Measurements from ENCODE around the gene C1orf198. TPM values are rescaled to one million over a fixed set of nuclear protein-coding genes. Genes with fewer than 3 reads are reported as not detected.

The C1orf198 gene
- total RNA-seq, 4 donors from 2014 or later, result 87.8 to 142 (median 124) TPM

- DNase-seq, result no peak
- 79 to 81% methylated on average over 7 of the region's 7 CpGs for whole genome bisulfite sequencing, 2 donors
- Histone ChIP-seq H3K27ac (no peak overlapping the region), H3K36me3 (peaks cover 4 to 6% of the 10 kb centered on the region in 2 donors), H3K4me1 (peaks cover 19 to 41% of the 10 kb centered on the region in 2 donors), H3K27me3 (no peaks in the 10 kb centered on the region), H3K4me3 (replicated peaks in 1 of 3) (no peak overlapping the region), H3K9me3 (no peaks in the 10 kb centered on the region)
- intact Hi-C loops (cut with DNase I), result no loop called here
- TF ChIP-seq CTCF (IDR thresholded peaks at IDR 0.05), result no peak
- TF ChIP-seq POLR2A (IDR thresholded peaks at IDR 0.05), result no peak
Measured at GRCh38 chr1:230858236-230858820, 10.0 kb downstream of the C1orf198 start.

- Histone ChIP-seq H3K9me3 (no peaks in the 10 kb centered on the region), H3K4me1 (peaks cover 15 to 36% of the 10 kb centered on the region in 2 donors), H3K4me3 (replicated peaks in 1 of 3) (no peak overlapping the region), H3K36me3 (peaks cover 9 to 11% of the 10 kb centered on the region in 2 donors), H3K27ac (no peak overlapping the region), H3K27me3 (no peaks in the 10 kb centered on the region)
- WGBS, 2 donors, result 71 to 96% methylated on average over 1 of the region's 1 CpG
- TF ChIP-seq POLR2A (IDR thresholded peaks at IDR 0.05) (no peak), CTCF (IDR thresholded peaks at IDR 0.05) (no peak)
- DNase-seq, result no peak
- intact Hi-C loops (cut with DNase I), result no loop called here
Measured at GRCh38 chr1:230857822-230858221, 10.5 kb downstream of the C1orf198 start.

- intact Hi-C loops (cut with DNase I), result no loop called here
- 84 to 90% methylated on average over 13 of the region's 13 CpGs for WGBS, 2 donors
Measured at GRCh38 chr1:230857077-230857476, 11.2 kb downstream of the C1orf198 start.

GRCh38 chr1:230855886-230856285, 12.4 kb downstream of the C1orf198 start:
- intact Hi-C loops (cut with DNase I), result no loop called here
- 79 to 99% methylated on average over 4 of the region's 4 CpGs for WGBS, 2 donors
- peaks cover 25 to 43% of the 10 kb centered on the region in 2 donors for H3K4me1 ChIP-seq
- H3K27ac ChIP-seq, result no peak overlapping the region
- DNase-seq, result no peak
- H3K4me3 ChIP-seq (replicated peaks in 1 of 3), result no peak overlapping the region
- H3K27me3 ChIP-seq, result no peaks in the 10 kb centered on the region
- no peaks in the 10 kb centered on the region for H3K9me3 ChIP-seq
- peaks cover 12% of the 10 kb centered on the region in 2 donors for H3K36me3 ChIP-seq
- no peak for TF ChIP-seq CTCF (IDR thresholded peaks at IDR 0.05)
- no peak for TF ChIP-seq POLR2A (IDR thresholded peaks at IDR 0.05)

More at GRCh38 chr1:230857077-230857476, 11.2 kb downstream of the C1orf198 start:
- no peak for DNase-seq
- H3K4me3 ChIP-seq (replicated peaks in 1 of 3), result no peak overlapping the region
- H3K9me3 ChIP-seq, result no peaks in the 10 kb centered on the region
- no peaks in the 10 kb centered on the region for H3K27me3 ChIP-seq
- peaks cover 12% of the 10 kb centered on the region in 2 donors for H3K36me3 ChIP-seq
- H3K4me1 ChIP-seq, result peaks cover 15 to 37% of the 10 kb centered on the region in 2 donors
- TF ChIP-seq POLR2A (IDR thresholded peaks at IDR 0.05), result no peak
- TF ChIP-seq CTCF (IDR thresholded peaks at IDR 0.05), result no peak
- no peak overlapping the region for H3K27ac ChIP-seq

- no peak for DNase-seq
- no peak overlapping the region for H3K4me3 ChIP-seq (replicated peaks in 1 of 3)
- intact Hi-C loops (cut with DNase I), result no loop called here
- H3K27me3 ChIP-seq, result no peaks in the 10 kb centered on the region
- peaks cover 38 to 57% of the 10 kb centered on the region in 2 donors for H3K4me1 ChIP-seq
- no peaks in the 10 kb centered on the region for H3K9me3 ChIP-seq
- TF ChIP-seq CTCF (IDR thresholded peaks at IDR 0.05) (no peak), POLR2A (IDR thresholded peaks at IDR 0.05) (no peak)
- peaks cover 12% of the 10 kb centered on the region in 2 donors for H3K36me3 ChIP-seq
- no peak overlapping the region for H3K27ac ChIP-seq
- 86 to 91% methylated on average over 7 of the region's 7 CpGs for WGBS, 2 donors
Measured at GRCh38 chr1:230854423-230854822, 13.9 kb downstream of the C1orf198 start.

Data from thyroid gland (tissue), 4 donors.